ENCODE results near the gene RBM33. TPM values are rescaled to one million over a fixed set of nuclear protein-coding genes. Genes with fewer than 3 reads are reported as not detected.
A peak's percentile ranks its signal among the peaks of the same experiment; 100 is the strongest.

The RBM33 gene
- total RNA-seq, 1 donor from 2014 or later: 50.5 TPM

DNA sequence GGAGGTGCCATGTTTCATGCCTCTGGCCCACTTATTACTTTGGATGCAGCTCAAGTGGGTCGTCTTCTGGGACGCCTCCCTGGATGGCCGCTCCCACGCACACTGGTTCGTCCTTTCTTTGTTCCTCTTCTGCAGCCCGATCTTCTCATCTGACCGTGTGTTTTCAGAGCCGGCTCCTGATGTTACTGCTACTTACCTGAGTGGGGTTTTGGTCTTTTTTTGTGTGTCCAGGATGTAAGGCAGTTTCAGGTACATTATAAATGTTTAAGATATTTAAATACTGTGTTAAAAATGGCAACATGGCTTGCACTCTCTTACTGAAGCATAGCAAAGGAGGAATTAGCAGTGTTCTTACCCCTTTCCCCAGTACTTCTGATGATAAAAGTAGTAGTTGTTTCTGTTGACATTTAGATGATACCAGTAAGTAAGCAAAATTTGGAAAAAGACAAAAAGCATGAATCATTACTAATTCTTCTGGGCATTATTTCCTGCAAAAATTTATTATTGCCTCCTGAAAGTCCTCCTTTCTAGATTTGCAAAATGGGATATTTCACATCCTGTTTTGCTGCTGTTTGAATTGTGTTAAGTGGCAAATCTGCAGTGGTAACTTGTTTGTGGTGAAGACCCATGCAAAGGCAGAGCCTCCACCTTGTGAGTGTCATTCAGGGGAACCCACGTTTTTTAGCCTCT, 108.4 kb downstream of the RBM33 start:
- Histone ChIP-seq H3K4me2 (ENCODE audit: low read length) (no peak overlapping the region), H3K4me1 (ENCODE audit: insufficient read depth, low read length) (no peaks in the 10 kb centered on the region), H3K27ac (ENCODE audit: low read depth, low read length) (no peak overlapping the region), H3K79me2 (ENCODE audit: insufficient read depth, low read length) (peaks cover 95% of the 10 kb centered on the region), H3K36me3 (ENCODE audit: insufficient read depth, low read length) (no peaks in the 10 kb centered on the region), H3K27me3 (ENCODE audit: insufficient read depth, low read length) (no peaks in the 10 kb centered on the region), H4K20me1 (ENCODE audit: insufficient read depth, low read length) (peaks cover 88% of the 10 kb centered on the region), H3K9me3 (ENCODE audit: insufficient read depth, low read depth, low read length) (no peaks in the 10 kb centered on the region), H3K9ac (ENCODE audit: low read length) (no peak overlapping the region), H3K4me3 (ENCODE audit: insufficient read depth, low read depth, low read length) (no peak overlapping the region), H2AFZ (ENCODE audit: low read depth, low read length) (no peak overlapping the region)
- peaks cover 2% of the 10 kb centered on the region for H3K9me3 Mint-ChIP-seq (ENCODE audit: unreplicated experiment)
- H3K4me1 Mint-ChIP-seq (ENCODE audit: low read depth, unreplicated experiment): peaks cover 7% of the 10 kb centered on the region
- peaks cover 6% of the 10 kb centered on the region for H3K36me3 Mint-ChIP-seq (ENCODE audit: low read depth, unreplicated experiment)
- no peak for FAIRE-seq
- H3K27me3 Mint-ChIP-seq (ENCODE audit: low read depth, unreplicated experiment): no peaks in the 10 kb centered on the region
- DNase-seq (ENCODE audit: low read depth): no peak
- no peak overlapping the region for H3K4me3 Mint-ChIP-seq (ENCODE audit: unreplicated experiment)
- no peak for TF ChIP-seq EZH2 (IDR thresholded peaks at IDR 0.05; ENCODE audit: insufficient read depth, low read length)
- TF ChIP-seq, protein P1, sequence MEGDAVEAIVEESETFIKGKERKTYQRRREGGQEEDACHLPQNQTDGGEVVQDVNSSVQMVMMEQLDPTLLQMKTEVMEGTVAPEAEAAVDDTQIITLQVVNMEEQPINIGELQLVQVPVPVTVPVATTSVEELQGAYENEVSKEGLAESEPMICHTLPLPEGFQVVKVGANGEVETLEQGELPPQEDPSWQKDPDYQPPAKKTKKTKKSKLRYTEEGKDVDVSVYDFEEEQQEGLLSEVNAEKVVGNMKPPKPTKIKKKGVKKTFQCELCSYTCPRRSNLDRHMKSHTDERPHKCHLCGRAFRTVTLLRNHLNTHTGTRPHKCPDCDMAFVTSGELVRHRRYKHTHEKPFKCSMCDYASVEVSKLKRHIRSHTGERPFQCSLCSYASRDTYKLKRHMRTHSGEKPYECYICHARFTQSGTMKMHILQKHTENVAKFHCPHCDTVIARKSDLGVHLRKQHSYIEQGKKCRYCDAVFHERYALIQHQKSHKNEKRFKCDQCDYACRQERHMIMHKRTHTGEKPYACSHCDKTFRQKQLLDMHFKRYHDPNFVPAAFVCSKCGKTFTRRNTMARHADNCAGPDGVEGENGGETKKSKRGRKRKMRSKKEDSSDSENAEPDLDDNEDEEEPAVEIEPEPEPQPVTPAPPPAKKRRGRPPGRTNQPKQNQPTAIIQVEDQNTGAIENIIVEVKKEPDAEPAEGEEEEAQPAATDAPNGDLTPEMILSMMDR (IDR thresholded peaks at IDR 0.05; ENCODE audit: insufficient read depth, low read depth, low read length): no peak
- H3K27ac Mint-ChIP-seq (ENCODE audit: unreplicated experiment): no peak overlapping the region

DNA sequence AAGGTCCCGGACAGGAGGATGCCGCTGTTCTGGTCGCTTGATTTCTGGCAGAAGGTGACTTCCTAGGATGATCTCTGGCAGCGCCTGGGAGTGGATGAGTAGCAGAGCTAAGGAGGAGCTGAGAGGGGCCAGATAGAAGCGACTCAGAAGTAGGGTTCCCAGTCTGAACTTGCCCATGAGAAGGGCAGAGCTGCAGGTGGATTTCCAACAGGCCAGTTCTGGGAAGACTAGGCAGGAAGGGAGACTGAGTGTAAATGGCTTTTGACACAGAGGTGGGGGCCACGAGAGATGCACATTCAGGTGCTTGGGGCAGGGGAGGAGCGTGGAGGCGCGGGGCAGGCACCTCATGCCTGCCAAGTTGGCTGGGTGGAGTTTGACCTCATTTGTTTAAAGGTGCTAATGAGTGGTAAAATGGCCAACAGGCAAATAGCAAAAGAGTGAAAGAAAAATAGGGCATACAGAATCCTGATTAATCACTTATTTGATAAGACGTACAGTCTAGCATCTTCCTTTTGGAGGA, 109.0 kb downstream of the RBM33 start:
- Histone ChIP-seq H3K4me1 (ENCODE audit: insufficient read depth, low read length) (no peaks in the 10 kb centered on the region), H3K4me2 (ENCODE audit: low read length) (no peak overlapping the region), H3K9me3 (ENCODE audit: insufficient read depth, low read depth, low read length) (no peaks in the 10 kb centered on the region), H3K27me3 (ENCODE audit: insufficient read depth, low read length) (no peaks in the 10 kb centered on the region), H4K20me1 (ENCODE audit: insufficient read depth, low read length) (peaks cover 89% of the 10 kb centered on the region), H3K79me2 (ENCODE audit: insufficient read depth, low read length) (peaks cover 95% of the 10 kb centered on the region), H3K4me3 (ENCODE audit: insufficient read depth, low read depth, low read length) (no peak overlapping the region), H3K9ac (ENCODE audit: low read length) (no peak overlapping the region), H3K36me3 (ENCODE audit: insufficient read depth, low read length) (no peaks in the 10 kb centered on the region), H3K27ac (ENCODE audit: low read depth, low read length) (no peak overlapping the region), H2AFZ (ENCODE audit: low read depth, low read length) (no peak overlapping the region)
- DNase-seq (ENCODE audit: low read depth) (no peak), FAIRE-seq (no peak)
- TF ChIP-seq, protein P1 (IDR thresholded peaks at IDR 0.05; ENCODE audit: insufficient read depth, low read depth, low read length): no peak
- no peak for TF ChIP-seq EZH2 (IDR thresholded peaks at IDR 0.05; ENCODE audit: insufficient read depth, low read length)
- Mint-ChIP-seq H3K27ac (ENCODE audit: unreplicated experiment) (peak overlapping the region; percentile 8), H3K27me3 (ENCODE audit: low read depth, unreplicated experiment) (no peaks in the 10 kb centered on the region), H3K9me3 (ENCODE audit: unreplicated experiment) (peaks cover 2% of the 10 kb centered on the region), H3K4me3 (ENCODE audit: unreplicated experiment) (peak overlapping the region; percentile 13), H3K4me1 (ENCODE audit: low read depth, unreplicated experiment) (peaks cover 7% of the 10 kb centered on the region), H3K36me3 (ENCODE audit: low read depth, unreplicated experiment) (peaks cover 6% of the 10 kb centered on the region)

DNA sequence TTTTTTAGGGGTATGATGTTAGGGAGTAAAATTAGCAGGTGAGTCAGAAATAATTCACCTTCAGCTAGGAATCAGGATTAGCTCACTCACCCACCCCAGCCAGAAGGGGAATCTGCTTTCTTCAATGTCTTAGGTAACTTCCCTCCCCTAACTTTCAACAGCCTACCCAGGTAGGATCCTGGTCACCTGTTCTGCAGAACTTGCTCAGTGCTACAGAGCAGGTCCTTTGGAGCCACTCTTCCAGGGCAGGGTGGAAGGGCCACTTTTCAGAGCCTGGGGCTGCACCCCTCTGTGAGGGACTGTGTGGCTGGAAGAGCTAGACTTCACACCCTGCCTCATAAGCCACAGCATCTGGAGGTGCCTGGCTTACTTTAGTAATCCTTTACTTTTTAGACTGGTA, 109.7 kb downstream of the RBM33 start:
- DNase-seq (ENCODE audit: low read depth) (no peak), FAIRE-seq (no peak)
- Histone ChIP-seq H3K79me2 (ENCODE audit: insufficient read depth, low read length) (peaks cover 94% of the 10 kb centered on the region), H3K4me3 (ENCODE audit: insufficient read depth, low read depth, low read length) (no peak overlapping the region), H3K9ac (ENCODE audit: low read length) (no peak overlapping the region), H3K4me1 (ENCODE audit: insufficient read depth, low read length) (no peaks in the 10 kb centered on the region), H2AFZ (ENCODE audit: low read depth, low read length) (no peak overlapping the region), H3K27me3 (ENCODE audit: insufficient read depth, low read length) (no peaks in the 10 kb centered on the region), H3K4me2 (ENCODE audit: low read length) (no peak overlapping the region), H3K36me3 (ENCODE audit: insufficient read depth, low read length) (no peaks in the 10 kb centered on the region), H3K27ac (ENCODE audit: low read depth, low read length) (no peak overlapping the region), H4K20me1 (ENCODE audit: insufficient read depth, low read length) (peaks cover 87% of the 10 kb centered on the region), H3K9me3 (ENCODE audit: insufficient read depth, low read depth, low read length) (no peaks in the 10 kb centered on the region)
- H3K4me3 Mint-ChIP-seq (ENCODE audit: unreplicated experiment): no peak overlapping the region
- peaks cover 7% of the 10 kb centered on the region for H3K4me1 Mint-ChIP-seq (ENCODE audit: low read depth, unreplicated experiment)
- H3K9me3 Mint-ChIP-seq (ENCODE audit: unreplicated experiment): peaks cover 2% of the 10 kb centered on the region
- no peaks in the 10 kb centered on the region for H3K27me3 Mint-ChIP-seq (ENCODE audit: low read depth, unreplicated experiment)
- TF ChIP-seq, protein P1 (IDR thresholded peaks at IDR 0.05; ENCODE audit: insufficient read depth, low read depth, low read length): no peak
- TF ChIP-seq EZH2 (IDR thresholded peaks at IDR 0.05; ENCODE audit: insufficient read depth, low read length): no peak
- H3K36me3 Mint-ChIP-seq (ENCODE audit: low read depth, unreplicated experiment): peaks cover 6% of the 10 kb centered on the region
- H3K27ac Mint-ChIP-seq (ENCODE audit: unreplicated experiment): no peak overlapping the region
